ENCODE results near the gene DCAF15. TPM values are rescaled to one million over a fixed set of nuclear protein-coding genes. Genes with fewer than 3 reads are reported as not detected.

Gene DCAF15
- total RNA-seq, 1 donor = 13.4 TPM

DNA sequence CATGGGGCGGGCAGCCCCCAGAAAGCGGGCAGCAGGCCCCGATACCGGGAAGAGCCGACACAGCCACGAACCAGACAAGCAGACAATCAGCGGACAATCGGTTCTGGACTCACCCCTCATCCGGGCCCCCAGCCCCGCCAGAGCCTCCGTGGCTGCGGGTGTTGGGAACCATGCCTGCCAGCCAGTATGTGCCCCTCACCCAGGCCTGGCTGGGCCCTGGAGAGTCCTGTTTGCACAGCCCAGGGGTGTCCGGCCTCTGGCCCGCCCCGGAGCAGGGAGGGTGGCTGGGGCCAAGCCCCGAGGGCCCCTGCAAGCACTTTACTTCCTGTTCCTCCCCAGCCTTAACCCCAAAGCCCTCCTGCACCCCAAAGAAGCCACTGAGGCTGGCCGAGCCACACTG is 21.9 kb upstream of the DCAF15 start:
- no peak overlapping the region for H3K4me3 ChIP-seq (ENCODE audit: low read depth, low read length)
- TF ChIP-seq CTCF (IDR thresholded peaks at IDR 0.05; ENCODE audit: insufficient read depth, low read depth, low read length) = no peak
- DNase-seq (ENCODE audit: low read depth) = no peak

- no peak for TF ChIP-seq CTCF (IDR thresholded peaks at IDR 0.05; ENCODE audit: insufficient read depth, low read depth, low read length)
- no peak for DNase-seq (ENCODE audit: low read depth)
- H3K4me3 ChIP-seq (ENCODE audit: low read depth, low read length) = no peak overlapping the region
Observed at GRCh38 chr19:13931391-13932148, 20.7 kb upstream of the DCAF15 start.

DNA sequence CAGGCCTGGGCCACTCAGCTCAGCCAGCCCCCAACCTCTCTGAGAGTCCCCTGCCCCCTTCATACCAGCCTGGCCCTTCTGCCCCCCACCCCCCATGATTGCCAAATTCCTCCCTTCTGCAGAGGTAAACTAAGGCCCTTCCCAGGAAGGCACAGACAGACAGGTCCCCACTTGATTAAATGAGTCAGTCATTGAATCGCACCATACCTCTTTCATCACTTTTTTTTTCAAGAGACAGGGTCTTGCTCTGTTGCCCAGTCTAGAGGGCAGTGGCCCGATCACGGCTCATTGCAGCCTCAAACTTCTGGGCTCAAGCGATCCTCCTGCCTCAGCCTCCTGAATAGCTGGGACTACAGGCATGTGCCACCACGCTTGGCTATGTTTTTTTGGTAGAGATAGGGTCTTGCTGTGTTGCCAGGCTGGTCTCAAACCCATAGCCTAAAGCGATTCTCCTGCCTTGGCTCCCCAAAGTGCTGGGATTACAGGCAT is 20.1 kb upstream of the DCAF15 start:
- TF ChIP-seq CTCF (IDR thresholded peaks at IDR 0.05; ENCODE audit: insufficient read depth, low read depth, low read length) = no peak
- H3K4me3 ChIP-seq (ENCODE audit: low read depth, low read length) = no peak overlapping the region
- no peak for DNase-seq (ENCODE audit: low read depth)

GRCh38 chr19:13932911-13933393 is 19.4 kb upstream of the DCAF15 start:
- H3K4me3 ChIP-seq (ENCODE audit: low read depth, low read length) = no peak overlapping the region
- no peak for DNase-seq (ENCODE audit: low read depth)
- TF ChIP-seq CTCF (IDR thresholded peaks at IDR 0.05; ENCODE audit: insufficient read depth, low read depth, low read length) = no peak

DNA sequence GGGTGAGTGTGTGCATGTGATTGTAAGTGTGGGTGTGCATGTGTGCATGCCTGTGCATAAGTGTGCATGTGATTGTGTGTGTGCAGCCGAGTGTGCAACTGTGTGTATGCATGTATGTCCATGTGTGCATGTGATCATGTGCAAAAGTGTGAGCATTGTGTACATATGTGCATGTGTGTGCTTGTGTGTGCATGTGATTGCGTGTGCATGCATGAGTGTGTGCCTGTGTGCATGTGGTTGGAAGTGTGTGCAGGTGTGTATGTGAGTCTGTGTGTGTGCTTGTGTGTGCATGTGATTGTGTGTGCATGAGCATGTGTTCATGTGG is 17.6 kb upstream of the DCAF15 start:
- TF ChIP-seq CTCF (IDR thresholded peaks at IDR 0.05; ENCODE audit: insufficient read depth, low read depth, low read length) = no peak
- no peak overlapping the region for H3K4me3 ChIP-seq (ENCODE audit: low read depth, low read length)
- DNase-seq (ENCODE audit: low read depth) = no peak

DNA sequence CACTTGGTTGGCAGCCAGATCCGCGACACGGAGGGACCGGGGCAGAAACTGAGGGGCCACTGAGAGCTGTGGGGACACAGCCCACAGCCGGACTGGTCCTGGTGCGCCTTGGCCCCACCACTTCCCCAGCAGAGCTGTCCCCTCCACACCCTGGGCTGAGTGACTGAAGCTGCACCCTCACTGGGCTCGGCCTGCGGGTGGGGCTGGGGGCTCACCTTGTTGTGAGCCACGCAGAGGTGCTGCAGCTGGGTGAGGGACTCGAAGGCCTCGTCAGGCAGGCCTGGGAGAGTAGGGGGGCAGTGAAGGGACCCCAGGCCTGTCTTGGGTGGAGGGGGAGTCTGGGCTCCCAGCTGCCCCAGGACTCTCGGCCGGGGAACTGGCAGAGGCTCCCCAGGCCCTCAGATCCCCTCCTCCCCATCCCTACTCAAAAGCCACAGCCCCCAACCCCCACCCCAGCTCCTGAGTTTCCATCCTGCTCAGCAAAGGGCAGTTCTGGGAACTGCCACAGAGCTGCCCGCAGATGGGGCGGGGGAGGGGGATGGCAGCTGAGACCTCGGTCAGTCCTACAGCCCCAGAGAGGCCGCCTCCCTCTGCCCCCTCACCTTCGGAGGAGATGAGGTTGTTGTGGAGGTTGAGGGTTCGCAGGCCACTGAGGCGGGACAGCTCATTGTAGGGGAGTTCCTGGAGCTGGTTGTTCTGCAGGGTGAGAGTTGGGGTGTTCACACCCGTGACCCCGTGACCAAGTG is 16.4 kb upstream of the DCAF15 start:
- no peak overlapping the region for H3K4me3 ChIP-seq (ENCODE audit: low read depth, low read length)
- no peak for TF ChIP-seq CTCF (IDR thresholded peaks at IDR 0.05; ENCODE audit: insufficient read depth, low read depth, low read length)
- DNase-seq (ENCODE audit: low read depth) = no peak

All from fibroblast of villous mesenchyme (primary cell).